ENCODE data around the gene CDR2L.

DNA sequence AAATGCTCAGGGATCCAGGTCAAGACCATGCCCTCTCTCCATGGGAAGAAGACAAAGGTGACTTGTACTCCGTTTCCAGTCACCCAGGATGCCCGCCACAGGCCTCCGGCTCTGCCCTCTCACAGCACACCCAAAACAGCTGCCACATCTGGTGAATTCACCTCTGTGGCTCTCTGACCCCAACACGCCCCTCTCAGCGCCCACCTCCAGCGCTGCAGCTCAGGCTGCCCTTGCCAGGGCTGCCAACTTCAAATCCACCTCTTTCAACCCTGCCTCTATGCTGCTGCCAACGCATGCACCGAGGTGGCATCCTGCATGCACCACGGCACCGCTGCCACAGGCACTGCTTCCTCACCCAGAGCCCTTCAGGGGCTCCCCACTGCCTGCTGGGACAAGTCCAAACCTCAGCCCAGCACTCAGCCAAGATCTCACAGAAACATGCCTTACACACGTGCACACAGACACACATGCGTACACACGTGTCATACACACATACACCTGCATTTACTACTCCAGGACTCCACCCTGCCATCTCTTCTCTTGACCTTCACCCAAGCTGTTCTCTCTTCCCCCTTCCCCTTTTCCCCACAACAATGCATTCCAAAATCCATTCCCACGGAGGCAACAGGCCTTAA, 22.3 kb upstream of the CDR2L start:
- TF ChIP-seq, protein P1, sequence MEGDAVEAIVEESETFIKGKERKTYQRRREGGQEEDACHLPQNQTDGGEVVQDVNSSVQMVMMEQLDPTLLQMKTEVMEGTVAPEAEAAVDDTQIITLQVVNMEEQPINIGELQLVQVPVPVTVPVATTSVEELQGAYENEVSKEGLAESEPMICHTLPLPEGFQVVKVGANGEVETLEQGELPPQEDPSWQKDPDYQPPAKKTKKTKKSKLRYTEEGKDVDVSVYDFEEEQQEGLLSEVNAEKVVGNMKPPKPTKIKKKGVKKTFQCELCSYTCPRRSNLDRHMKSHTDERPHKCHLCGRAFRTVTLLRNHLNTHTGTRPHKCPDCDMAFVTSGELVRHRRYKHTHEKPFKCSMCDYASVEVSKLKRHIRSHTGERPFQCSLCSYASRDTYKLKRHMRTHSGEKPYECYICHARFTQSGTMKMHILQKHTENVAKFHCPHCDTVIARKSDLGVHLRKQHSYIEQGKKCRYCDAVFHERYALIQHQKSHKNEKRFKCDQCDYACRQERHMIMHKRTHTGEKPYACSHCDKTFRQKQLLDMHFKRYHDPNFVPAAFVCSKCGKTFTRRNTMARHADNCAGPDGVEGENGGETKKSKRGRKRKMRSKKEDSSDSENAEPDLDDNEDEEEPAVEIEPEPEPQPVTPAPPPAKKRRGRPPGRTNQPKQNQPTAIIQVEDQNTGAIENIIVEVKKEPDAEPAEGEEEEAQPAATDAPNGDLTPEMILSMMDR (IDR thresholded peaks at IDR 0.05) = no peak
- no peak for TF ChIP-seq POLR2A (IDR thresholded peaks at IDR 0.05)
